GM20000 (cell line): ENCODE data around the gene PRC1.
A peak's percentile ranks its signal among the peaks of the same experiment; 100 is the strongest.

Experiments used
- DNase-seq: peaks from one replicate; pipeline ENCODE4 v3.0.0; 2012; ENCODE audit warnings: low spot score
- CTCF ChIP-seq: IDR thresholded peaks from 2 replicates; pipeline ENCODE4 v1.5.1; 2012; ENCODE audit warnings: mild to moderate bottlenecking, control low read depth; ENCODE audit errors: extremely low read depth, missing control alignments

Gene PRC1

GRCh38 chr15:91007266-91007665, 12.9 kb upstream of the PRC1 start:
- no peak for TF ChIP-seq CTCF

GRCh38 chr15:91001209-91001608, 6.9 kb upstream of the PRC1 start:
- TF ChIP-seq CTCF, result no peak
- DNase-seq, result no peak

More at GRCh38 chr15:91007266-91007665, 12.9 kb upstream of the PRC1 start:
- no peak for DNase-seq

GRCh38 chr15:90998737-90999136, 4.4 kb upstream of the PRC1 start:
- DNase-seq, result no peak
- TF ChIP-seq CTCF, result no peak

GRCh38 chr15:90994059-90994416, 297 bp downstream of the PRC1 start:
- DNase-seq, result peak; percentile 44
- no peak for TF ChIP-seq CTCF

- TF ChIP-seq CTCF, result no peak
- DNase-seq, result no peak
Measured at GRCh38 chr15:90991587-90992285, 2.6 kb downstream of the PRC1 start.

- no peak for TF ChIP-seq CTCF
- DNase-seq, result no peak
Measured at GRCh38 chr15:90990446-90990845, 3.9 kb downstream of the PRC1 start.

- DNase-seq, result no peak
- TF ChIP-seq CTCF, result no peak
Measured at GRCh38 chr15:90989040-90989768, 5.1 kb downstream of the PRC1 start.
